HepG2 (cell line): ENCODE data around the gene KNCN.

ENCODE experiments used
- CTCF ChIP-seq: sonication (generic); formaldehyde crosslinking; IDR thresholded peaks from 2 replicates; pipeline ENCODE4 v1.5.0; 2020; ENCODE audit warnings: mild to moderate bottlenecking, missing genetic modification reagents, moderate library complexity
- EP300 ChIP-seq, 3 experiments: sonication (generic) in 1 of 3; formaldehyde crosslinking in 1 of 3; IDR thresholded peaks; 2 replicates each; pipeline versions ENCODE4 v1.5.1 to v1.6.1; 2011 to 2020; ENCODE audit warnings: low read depth in 2 of 3, low read length in 2 of 3, borderline replicate concordance in 1 of 3, improper control_type of control experiment in 1 of 3, mild to moderate bottlenecking in 1 of 3, missing genetic modification reagents in 1 of 3, moderate library complexity in 1 of 3
- GMEB1 ChIP-seq: sonication (generic); formaldehyde crosslinking; IDR thresholded peaks from 2 replicates; pipeline ENCODE4 v1.5.1; 2020; ENCODE audit warnings: missing genetic modification reagents, mild to moderate bottlenecking, borderline replicate concordance
- SMC3 ChIP-seq: IDR thresholded peaks from 2 replicates; pipeline ENCODE4 v1.6.1; 2011; ENCODE audit warnings: low read length, improper control_type of control experiment
- TRIM24 ChIP-seq: sonication (generic); formaldehyde crosslinking; IDR thresholded peaks from 2 replicates; pipeline ENCODE4 v1.8.0; 2022; ENCODE audit warnings: mild to moderate bottlenecking, missing genetic modification reagents
- ZKSCAN5 ChIP-seq: sonication (generic); formaldehyde crosslinking; IDR thresholded peaks from 2 replicates; pipeline ENCODE4 v1.5.1; 2020; ENCODE audit warnings: mild to moderate bottlenecking, missing genetic modification reagents
- ZNF790 ChIP-seq: sonication (generic); formaldehyde crosslinking; IDR thresholded peaks from 2 replicates; pipeline ENCODE4 v1.8.0; 2022; ENCODE audit warnings: missing genetic modification reagents, mild to moderate bottlenecking, borderline replicate concordance
- ZNF816 ChIP-seq: sonication (generic); formaldehyde crosslinking; IDR thresholded peaks from 2 replicates; pipeline ENCODE4 v1.8.0; 2022; ENCODE audit warnings: missing genetic modification reagents, mild to moderate bottlenecking, borderline replicate concordance
- TF ChIP-seq, protein P1 (sequence below): sonication (generic); formaldehyde crosslinking; IDR thresholded peaks from 2 replicates; pipeline ENCODE4 v1.8.0; 2022; ENCODE audit warnings: mild to moderate bottlenecking, missing genetic modification reagents, borderline replicate concordance

- no peak for TF ChIP-seq EP300 (IDR thresholded peaks at IDR 0.05; ENCODE audit: low read depth in 2 of 2, low read length in 2 of 2)
- no peak for TF ChIP-seq EP300 (CRISPR knock-in tag; IDR thresholded peaks at IDR 0.05; ENCODE audit: borderline replicate concordance)
- TF ChIP-seq, protein P1, sequence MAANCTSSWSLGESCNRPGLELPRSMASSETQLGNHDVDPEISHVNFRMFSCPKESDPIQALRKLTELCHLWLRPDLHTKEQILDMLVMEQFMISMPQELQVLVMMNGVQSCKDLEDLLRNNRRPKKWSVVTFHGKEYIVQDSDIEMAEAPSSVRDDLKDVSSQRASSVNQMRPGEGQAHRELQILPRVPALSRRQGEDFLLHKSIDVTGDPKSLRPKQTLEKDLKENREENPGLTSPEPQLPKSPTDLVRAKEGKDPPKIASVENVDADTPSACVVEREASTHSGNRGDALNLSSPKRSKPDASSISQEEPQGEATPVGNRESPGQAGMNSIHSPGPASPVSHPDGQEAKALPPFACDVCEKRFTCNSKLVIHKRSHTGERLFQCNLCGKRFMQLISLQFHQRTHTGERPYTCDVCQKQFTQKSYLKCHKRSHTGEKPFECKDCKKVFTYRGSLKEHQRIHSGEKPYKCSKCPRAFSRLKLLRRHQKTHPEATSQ (CRISPR knock-in tag) = no peak
- TF ChIP-seq CTCF = no peak
- TF ChIP-seq ZNF816 (CRISPR knock-in tag) = no peak
- TF ChIP-seq SMC3 = no peak
- no peak for TF ChIP-seq TRIM24 (CRISPR knock-in tag)
- TF ChIP-seq ZKSCAN5 (CRISPR knock-in tag) = no peak
- TF ChIP-seq GMEB1 (CRISPR knock-in tag) = no peak
- no peak for TF ChIP-seq ZNF790 (CRISPR knock-in tag)
Measured at GRCh38 chr1:46563341-46563740, 11.9 kb upstream of the KNCN start.
